H1 (cell line): ENCODE results near the gene MTFR2. TPM values are rescaled to one million over a fixed set of nuclear protein-coding genes. Genes with fewer than 3 reads are reported as not detected.

Source experiments
- CTCF ChIA-PET: fragments of 300-600 bp; sonication (Branson Sonifier 250); formaldehyde crosslinking; loops from one replicate; lab custom pipeline; 2021; ENCODE audit not compliant: partially characterized antibody; lab: Charles Lee
- POLR2A ChIA-PET: fragments of 300-600 bp; sonication (Branson Sonifier 250); formaldehyde crosslinking; loops from one replicate; lab custom pipeline; 2021; ENCODE audit warnings: inconsistent platforms; ENCODE audit not compliant: partially characterized antibody; lab: Charles Lee
- DNase-seq, 2 experiments: peaks; one replicate each; pipeline versions ENCODE4 v3.0.0 to v3.0.0-alpha.2; 2010 to 2022; ENCODE audit warnings: low spot score in 2 of 2, low read depth in 1 of 2, mixed read lengths in 1 of 2
- FAIRE-seq: peaks from 2 replicates; lab custom pipeline; 2011; peaks lifted over from hg19 to GRCh38; lab: Jason Lieb, UNC
- H2AFZ ChIP-seq: 2 replicates; pipeline ENCODE4 v1.8.1; 2012; ENCODE audit warnings: low read length, inconsistent platforms
- H2AK5ac ChIP-seq: 2 replicates; pipeline ENCODE4 v1.6.1; 2013; ENCODE audit warnings: low read depth, low read length
- H2BK120ac ChIP-seq: replicated peaks from 2 replicates; pipeline ENCODE3; 2013; ENCODE audit warnings: low read depth, low read length, inconsistent platforms
- H2BK12ac ChIP-seq: 2 replicates; pipeline ENCODE4 v1.6.1; 2013; ENCODE audit warnings: low read depth, low read length
- H2BK15ac ChIP-seq: 2 replicates; pipeline ENCODE4 v1.6.1; 2013; ENCODE audit warnings: low read length
- H2BK20ac ChIP-seq: 2 replicates; pipeline ENCODE4 v1.6.1; 2013; ENCODE audit warnings: low read length
- H2BK5ac ChIP-seq: 2 replicates; pipeline ENCODE4 v1.6.1; 2013; ENCODE audit warnings: low read depth, low read length
- H3K14ac ChIP-seq: 2 replicates; pipeline ENCODE4 v1.6.1; 2013; ENCODE audit warnings: inconsistent platforms; ENCODE audit not compliant: insufficient read length
- H3K18ac ChIP-seq: 2 replicates; pipeline ENCODE4 v1.6.1; 2013; ENCODE audit warnings: low read length; ENCODE audit errors: extremely low read depth
- H3K23ac ChIP-seq: 2 replicates; pipeline ENCODE4 v1.6.1; 2013; ENCODE audit warnings: inconsistent platforms; ENCODE audit not compliant: insufficient read length
- H3K23me2 ChIP-seq: 2 replicates; pipeline ENCODE4 v1.6.1; 2013; ENCODE audit warnings: low read depth, low read length
- H3K27ac ChIP-seq: 2 replicates; pipeline ENCODE4 v1.6.1; 2011; ENCODE audit warnings: low read depth, low read length, inconsistent platforms
- H3K27me3 ChIP-seq, 4 experiments: replicated peaks in 1 of 4; 1 replicate in 1 of 4; 2 replicates in 3 of 4; pipeline versions ENCODE4 v1.6.1 to v1.8.1; 2011 to 2013; ENCODE audit warnings: low read length in 3 of 4, mild to moderate bottlenecking in 3 of 4, inconsistent platforms in 2 of 4, mixed read lengths in 2 of 4, moderate library complexity in 1 of 4; ENCODE audit not compliant: control insufficient read depth in 3 of 4, insufficient read depth in 3 of 4; ENCODE audit errors: extremely low read depth in 1 of 4
- H3K36me3 ChIP-seq, 4 experiments: 2 replicates each; pipeline versions ENCODE4 v1.6.1 to v1.8.1; 2011 to 2013; ENCODE audit warnings: mild to moderate bottlenecking in 4 of 4, low read length in 3 of 4, moderate library complexity in 2 of 4, control low read depth in 1 of 4, inconsistent platforms in 1 of 4; ENCODE audit not compliant: insufficient read depth in 4 of 4, control insufficient read depth in 2 of 4
- H3K4ac ChIP-seq: replicated peaks from 2 replicates; pipeline ENCODE3; 2013; ENCODE audit warnings: low read length, low read depth, mixed read lengths, inconsistent platforms; ENCODE audit not compliant: insufficient read length
- H3K4me1 ChIP-seq, 4 experiments: replicated peaks in 1 of 4; 1 replicate in 1 of 4; 2 replicates in 3 of 4; pipeline versions ENCODE4 v1.6.1 to v1.8.1; 2011 to 2013; ENCODE audit warnings: low read length in 3 of 4, inconsistent platforms in 2 of 4, mixed read lengths in 1 of 4; ENCODE audit not compliant: insufficient read depth in 4 of 4, control insufficient read depth in 3 of 4
- H3K4me2 ChIP-seq, 2 experiments: 2 replicates each; pipeline versions ENCODE4 v1.6.1 to v1.8.1; 2011 to 2013; ENCODE audit warnings: low read depth in 2 of 2, low read length in 2 of 2, control low read depth in 1 of 2, inconsistent platforms in 1 of 2, mild to moderate bottlenecking in 1 of 2; ENCODE audit not compliant: insufficient read depth in 1 of 2
- H3K4me3 ChIP-seq, 4 experiments: fragments of 200-600, 300-600 bp in 1 of 4; sonication (generic), shearing (Covaris generic), sonication (Bioruptor Twin) in 1 of 4; 2 replicates each; pipeline versions ENCODE4 v1.5.1 to v1.8.1; 2011 to 2016; ENCODE audit warnings: low read length in 4 of 4, low read depth in 3 of 4, control low read depth in 2 of 4, inconsistent platforms in 2 of 4, mild to moderate bottlenecking in 2 of 4, mixed read lengths in 1 of 4, moderate library complexity in 1 of 4; ENCODE audit not compliant: insufficient read depth in 2 of 4; ENCODE audit errors: extremely low read depth in 1 of 4
- H3K56ac ChIP-seq: replicated peaks from 2 replicates; pipeline ENCODE3; 2013; ENCODE audit warnings: low read depth, mild to moderate bottlenecking, mixed read lengths, low read length, inconsistent platforms; ENCODE audit not compliant: insufficient read length
- H3K79me1 ChIP-seq: 2 replicates; pipeline ENCODE4 v1.6.1; 2013; ENCODE audit warnings: low read depth, low read length, control low read depth
- H3K79me2 ChIP-seq, 2 experiments: 2 replicates each; pipeline versions ENCODE4 v1.6.1 to v1.8.1; 2012 to 2013; ENCODE audit warnings: low read length in 2 of 2, mild to moderate bottlenecking in 2 of 2, inconsistent platforms in 1 of 2; ENCODE audit not compliant: insufficient read depth in 2 of 2, control insufficient read depth in 1 of 2
- H3K9ac ChIP-seq, 4 experiments: replicated peaks in 1 of 4; 1 replicate in 1 of 4; 2 replicates in 3 of 4; pipeline versions ENCODE4 v1.6.1 to v1.8.1; 2011 to 2013; ENCODE audit warnings: low read depth in 3 of 4, low read length in 3 of 4, control low read depth in 2 of 4, mild to moderate bottlenecking in 2 of 4, moderate library complexity in 2 of 4, inconsistent platforms in 1 of 4; ENCODE audit errors: extremely low read depth in 1 of 4
- H3K9me3 ChIP-seq, 2 experiments: 2 replicates each; pipeline versions ENCODE4 v1.6.1 to v1.8.1; 2012 to 2013; ENCODE audit warnings: mild to moderate bottlenecking in 2 of 2, moderate library complexity in 2 of 2, control low read depth in 1 of 2, inconsistent platforms in 1 of 2, low read depth in 1 of 2, low read length in 1 of 2, mixed read lengths in 1 of 2; ENCODE audit not compliant: insufficient read depth in 2 of 2
- H4K20me1 ChIP-seq, 2 experiments: replicated peaks in 1 of 2; 2 replicates each; pipeline versions ENCODE3 to v1.8.1; 2011 to 2013; ENCODE audit warnings: inconsistent platforms in 2 of 2, low read length in 2 of 2, mild to moderate bottlenecking in 1 of 2; ENCODE audit not compliant: insufficient read depth in 2 of 2, control insufficient read depth in 1 of 2
- H4K5ac ChIP-seq: 2 replicates; pipeline ENCODE4 v1.6.1; 2013; ENCODE audit warnings: low read length, low read depth, mixed read lengths, inconsistent platforms; ENCODE audit not compliant: insufficient read length
- H4K8ac ChIP-seq: 2 replicates; pipeline ENCODE4 v1.8.0; 2013; ENCODE audit warnings: mild to moderate bottlenecking, moderate library complexity, low read length, inconsistent platforms; ENCODE audit not compliant: insufficient read depth; ENCODE audit errors: extremely low read depth
- H4K91ac ChIP-seq: replicated peaks from 2 replicates; pipeline ENCODE3; 2013; ENCODE audit warnings: low read length, mixed read lengths, inconsistent platforms; ENCODE audit not compliant: insufficient read length
- BCL11A ChIP-seq, 2 experiments: IDR thresholded peaks; one replicate each; pipeline ENCODE4 v1.6.1; 2011; ENCODE audit warnings: low read depth in 2 of 2, low read length in 2 of 2, mild to moderate bottlenecking in 2 of 2
- CREB1 ChIP-seq: IDR thresholded peaks from 2 replicates; pipeline ENCODE4 v1.6.1; 2012; ENCODE audit warnings: inconsistent platforms
- EP300 ChIP-seq, 2 experiments: IDR thresholded peaks; 1 replicate in 1 of 2; 2 replicates in 1 of 2; pipeline ENCODE4 v1.6.1; 2011 to 2012; ENCODE audit warnings: low read depth in 2 of 2, low read length in 2 of 2, mild to moderate bottlenecking in 2 of 2, borderline replicate concordance in 1 of 2, inconsistent platforms in 1 of 2, moderate library complexity in 1 of 2
- GABPA ChIP-seq: IDR thresholded peaks from 2 replicates; pipeline ENCODE4 v1.6.1; 2011; ENCODE audit warnings: mild to moderate bottlenecking, low read length, moderate library complexity, borderline replicate concordance; ENCODE audit not compliant: insufficient read depth
- JUND ChIP-seq: IDR thresholded peaks from 2 replicates; pipeline ENCODE4 v1.6.1; 2011; ENCODE audit warnings: mild to moderate bottlenecking, improper control_type of control experiment, low read length
- NRF1 ChIP-seq: IDR thresholded peaks from 2 replicates; pipeline ENCODE4 v1.6.1; 2011; ENCODE audit warnings: mild to moderate bottlenecking, low read depth, low read length, improper control_type of control experiment
- POU5F1 ChIP-seq: IDR thresholded peaks from 2 replicates; pipeline ENCODE4 v1.6.1; 2011; ENCODE audit warnings: low read depth, mild to moderate bottlenecking, low read length, moderate library complexity
- SRF ChIP-seq: IDR thresholded peaks from 2 replicates; pipeline ENCODE4 v1.6.1; 2011; ENCODE audit warnings: mild to moderate bottlenecking, low read depth, low read length, moderate library complexity
- TBP ChIP-seq: IDR thresholded peaks from 2 replicates; pipeline ENCODE4 v1.6.1; 2011; ENCODE audit warnings: low read depth, low read length, improper control_type of control experiment
- WGBS, 2 experiments: shearing (Covaris generic) in 1 of 2; methylation state at CpG; one replicate each; pipeline versions ENCODE4 v1.1.6 to v1.1.7; 2013 to 2015; ENCODE audit warnings: low lambda C conversion rate in 2 of 2, mixed read lengths in 2 of 2, inconsistent platforms in 1 of 2, low coverage in 1 of 2, missing lambda C conversion rate in 1 of 2; ENCODE audit not compliant: insufficient replicate concordance in 2 of 2, insufficient coverage in 1 of 2, insufficient read length in 1 of 2; ENCODE audit errors: extremely low coverage in 1 of 2, missing lambda C conversion rate in 1 of 2; 5-methylcytosine and 5-hydroxymethylcytosine counted together
- polyA plus RNA-seq, 7 experiments: library from polyadenylated mRNA; depleted of rRNA in 3 of 7; stranded (reverse) in 5 of 7; unstranded in 2 of 7; fragments of >200 nt in 5 of 7; fragments of 200-250 nt in 2 of 7; gene quantifications; 1 replicate in 5 of 7; 2 replicates in 1 of 7; 4 replicates in 1 of 7; pipeline versions ENCODE4 v1.2.1 to v1.2.3, GENCODE V29; 2011 to 2013; ENCODE audit warnings: missing spikeins in 2 of 7, mixed read lengths in 2 of 7
- total RNA-seq: library from RNA; stranded (reverse); fragmentation: NEBNext Ultra II Directional; extraction: Animal tissue kit (Norgen Biotek cat#: 25700); gene quantifications from 2 replicates; pipeline ENCODE4 v1.2.1, GENCODE V29; 2021
- TF ChIP-seq, protein P1 (sequence below): IDR thresholded peaks from 2 replicates; pipeline ENCODE4 v1.6.1; 2012; ENCODE audit warnings: inconsistent platforms
- TF ChIP-seq, protein P2 (sequence below): IDR thresholded peaks from 2 replicates; pipeline ENCODE4 v1.6.1; 2011; ENCODE audit warnings: low read depth, mild to moderate bottlenecking, low read length; ENCODE audit not compliant: insufficient read depth

The MTFR2 gene
- total and polyA plus RNA-seq, 2 of the 8 experiments (the other 6 are each of a cell fraction or from before 2014, with no cell fraction given) = 8.5 to 10.7 TPM

DNA sequence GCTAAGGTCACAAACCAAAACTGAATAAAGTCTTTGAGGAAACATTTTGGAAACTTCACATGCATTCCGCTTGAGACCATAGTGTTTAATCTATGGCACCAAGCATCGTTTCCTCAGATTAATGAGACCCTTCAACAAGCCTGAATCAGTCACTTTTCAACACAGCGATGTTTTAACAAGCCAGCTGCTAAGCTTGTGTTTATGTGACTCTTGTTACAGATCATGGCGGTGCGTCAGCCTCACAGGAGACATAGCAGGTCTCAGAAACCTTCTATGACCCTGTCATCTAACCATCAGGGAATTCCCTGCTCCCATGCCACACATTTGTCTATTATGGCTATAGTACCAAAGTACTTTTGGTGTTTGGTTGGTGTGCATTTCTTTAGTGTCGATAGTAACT is 57.2 kb downstream of the MTFR2 start:
- DNase-seq (no peak), FAIRE-seq (no peak)
- Histone ChIP-seq H3K79me1 (no peaks in the 10 kb centered on the region), H3K36me3 (no peaks in the 10 kb centered on the region), H2BK15ac (no peak overlapping the region), H3K4ac (no peak overlapping the region), H3K79me2 (no peaks in the 10 kb centered on the region), H3K4me1 (no peaks in the 10 kb centered on the region; a peak in 1 of 7 replicates), H3K27ac (no peak overlapping the region), H3K23me2 (no peaks in the 10 kb centered on the region), H3K27me3 (no peaks in the 10 kb centered on the region), H3K4me2 (no peak overlapping the region), H3K9ac (no peak overlapping the region), H3K56ac (no peak overlapping the region), H2BK5ac (no peak overlapping the region), H2AK5ac (no peak overlapping the region), H2BK20ac (no peak overlapping the region), H3K14ac (no peak overlapping the region), H3K18ac (no peak overlapping the region), H4K8ac (no peak overlapping the region), H3K9me3 (no peaks in the 10 kb centered on the region), H4K20me1 (no peaks in the 10 kb centered on the region), H3K4me3 (no peak overlapping the region), H4K91ac (no peak overlapping the region), H2BK12ac (no peak overlapping the region), H2AFZ (no peak overlapping the region), H4K5ac (no peak overlapping the region), H3K23ac (no peak overlapping the region), H2BK120ac (no peak overlapping the region)
- WGBS, 2 experiments = 94% methylated on average over 6 of the region's 6 CpGs; no CpG with 5 or more reads in 1 of the 2 experiments
- TF ChIP-seq, protein P1, sequence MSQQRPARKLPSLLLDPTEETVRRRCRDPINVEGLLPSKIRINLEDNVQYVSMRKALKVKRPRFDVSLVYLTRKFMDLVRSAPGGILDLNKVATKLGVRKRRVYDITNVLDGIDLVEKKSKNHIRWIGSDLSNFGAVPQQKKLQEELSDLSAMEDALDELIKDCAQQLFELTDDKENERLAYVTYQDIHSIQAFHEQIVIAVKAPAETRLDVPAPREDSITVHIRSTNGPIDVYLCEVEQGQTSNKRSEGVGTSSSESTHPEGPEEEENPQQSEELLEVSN = no peak
- no peak for TF ChIP-seq TBP
- no peak for TF ChIP-seq NRF1
- TF ChIP-seq EP300 (IDR thresholded peaks at IDR 0.05; ENCODE audit: borderline replicate concordance in 1 of 2, low read depth in 2 of 2, low read length in 2 of 2) = no peak
- no peak for TF ChIP-seq JUND
- TF ChIP-seq SRF = no peak
- no peak for TF ChIP-seq GABPA
- no peak for TF ChIP-seq BCL11A (IDR thresholded peaks at IDR 0.05; ENCODE audit: low read depth in 2 of 2, low read length in 2 of 2)
- no peak for TF ChIP-seq POU5F1
- TF ChIP-seq, protein P2, sequence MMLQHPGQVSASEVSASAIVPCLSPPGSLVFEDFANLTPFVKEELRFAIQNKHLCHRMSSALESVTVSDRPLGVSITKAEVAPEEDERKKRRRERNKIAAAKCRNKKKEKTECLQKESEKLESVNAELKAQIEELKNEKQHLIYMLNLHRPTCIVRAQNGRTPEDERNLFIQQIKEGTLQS = no peak
- no peak for TF ChIP-seq CREB1
- ChIA-PET POLR2A (no interaction called here), CTCF (interaction anchor here (0.9 to 2.2 kb wide), 3 partner anchors 9 to 742 kb away, joined by 4 to 8 read pairs (median 7); no protein-coding TSS in a partner anchor)
